ENCODE results near the gene ZCCHC8.
A peak's percentile ranks its signal among the peaks of the same experiment; 100 is the strongest.
"Not testable (repeated sequence)": the region's sequence is repeated elsewhere in the genome, so short reads cannot be mapped to it uniquely, and the experiment has no call there.

The ZCCHC8 gene

GRCh38 chr12:122473543-122474323, 27.0 kb downstream of the ZCCHC8 start:
- Mint-ChIP-seq H3K36me3 (peaks cover 19% of the 10 kb centered on the region), H3K27ac (peak overlapping the region; percentile 58), H3K4me1 (peaks cover 6% of the 10 kb centered on the region), H3K27me3 (no peaks in the 10 kb centered on the region), H3K9me3 (no peaks in the 10 kb centered on the region), H3K4me3 (no peak overlapping the region)
- DNase-seq (ENCODE audit: low spot score in 2 of 2): no peak
- ATAC-seq (ENCODE audit: low read depth): no peak

- H3K27ac Mint-ChIP-seq: no peak overlapping the region
- ATAC-seq (ENCODE audit: low read depth): peak; percentile 70
- H3K4me1 Mint-ChIP-seq: peaks cover 10% of the 10 kb centered on the region
- no peaks in the 10 kb centered on the region for H3K9me3 Mint-ChIP-seq
- H3K27me3 Mint-ChIP-seq: no peaks in the 10 kb centered on the region
- no peak overlapping the region for H3K4me3 Mint-ChIP-seq
- DNase-seq (ENCODE audit: low spot score in 2 of 2): peak in 1 of 2 donors; percentile 52
- peaks cover 14% of the 10 kb centered on the region for H3K36me3 Mint-ChIP-seq
Observed at GRCh38 chr12:122471324-122472226, 29.2 kb downstream of the ZCCHC8 start.

- H3K4me1 Mint-ChIP-seq: peaks cover 10% of the 10 kb centered on the region
- ATAC-seq (ENCODE audit: low read depth); H3K4me3 Mint-ChIP-seq; H3K27me3 Mint-ChIP-seq; H3K36me3 Mint-ChIP-seq; DNase-seq (ENCODE audit: low spot score in 2 of 2); H3K9me3 Mint-ChIP-seq; H3K27ac Mint-ChIP-seq: not testable (repeated sequence)
Observed at GRCh38 chr12:122470576-122470975, 30.2 kb downstream of the ZCCHC8 start.

GRCh38 chr12:122469856-122470255, 30.9 kb downstream of the ZCCHC8 start:
- not testable (repeated sequence) for ATAC-seq (ENCODE audit: low read depth); H3K4me3 Mint-ChIP-seq; H3K36me3 Mint-ChIP-seq; H3K9me3 Mint-ChIP-seq; H3K27ac Mint-ChIP-seq; DNase-seq (ENCODE audit: low spot score in 2 of 2); H3K27me3 Mint-ChIP-seq
- peaks cover 10% of the 10 kb centered on the region for H3K4me1 Mint-ChIP-seq

DNA sequence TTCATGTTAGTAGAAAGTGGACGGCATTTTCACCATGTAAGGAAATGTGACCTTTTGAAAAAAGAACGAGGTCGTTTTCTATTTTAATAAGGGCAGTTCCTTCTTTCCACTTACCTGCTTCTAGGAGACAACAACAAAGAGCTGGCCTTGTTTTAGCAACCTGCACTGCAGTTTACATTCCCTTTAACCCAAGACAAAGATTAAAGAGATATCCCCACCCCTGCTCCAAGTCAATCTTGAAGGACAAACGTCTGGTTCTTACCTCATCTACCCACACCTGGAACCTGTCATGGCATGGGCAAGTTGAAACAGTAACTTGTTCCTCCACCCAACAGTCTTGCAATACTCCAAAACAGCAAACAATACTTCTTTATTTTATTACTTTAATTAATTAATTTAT, 32.7 kb downstream of the ZCCHC8 start:
- H3K36me3 Mint-ChIP-seq: no peaks in the 10 kb centered on the region
- no peak for ATAC-seq (ENCODE audit: low read depth)

GRCh38 chr12:122464317-122465042, 36.3 kb downstream of the ZCCHC8 start:
- H3K27ac Mint-ChIP-seq; DNase-seq (ENCODE audit: low spot score in 2 of 2); H3K36me3 Mint-ChIP-seq; H3K4me3 Mint-ChIP-seq; ATAC-seq (ENCODE audit: low read depth); H3K9me3 Mint-ChIP-seq; H3K27me3 Mint-ChIP-seq; H3K4me1 Mint-ChIP-seq: not testable (repeated sequence)

More for the DNA sequence above, 32.7 kb downstream of the ZCCHC8 start:
- H3K27ac Mint-ChIP-seq: no peak overlapping the region
- no peaks in the 10 kb centered on the region for H3K27me3 Mint-ChIP-seq
- no peak for DNase-seq (ENCODE audit: low spot score in 2 of 2)
- peaks cover 8% of the 10 kb centered on the region for H3K4me1 Mint-ChIP-seq
- no peaks in the 10 kb centered on the region for H3K9me3 Mint-ChIP-seq
- H3K4me3 Mint-ChIP-seq: no peak overlapping the region

GRCh38 chr12:122460641-122461040, 40.1 kb downstream of the ZCCHC8 start:
- H3K27me3 Mint-ChIP-seq: no peaks in the 10 kb centered on the region
- no peaks in the 10 kb centered on the region for H3K36me3 Mint-ChIP-seq
- DNase-seq (ENCODE audit: low spot score in 2 of 2) (no peak), ATAC-seq (ENCODE audit: low read depth) (no peak)
- H3K4me3 Mint-ChIP-seq: no peak overlapping the region
- no peak overlapping the region for H3K27ac Mint-ChIP-seq
- no peaks in the 10 kb centered on the region for H3K9me3 Mint-ChIP-seq
- peaks cover 5% of the 10 kb centered on the region for H3K4me1 Mint-ChIP-seq

GRCh38 chr12:122460061-122460460, 40.7 kb downstream of the ZCCHC8 start:
- no peak for ATAC-seq (ENCODE audit: low read depth)
- H3K27ac Mint-ChIP-seq: no peak overlapping the region
- no peaks in the 10 kb centered on the region for H3K27me3 Mint-ChIP-seq

GRCh38 chr12:122459211-122459610, 41.5 kb downstream of the ZCCHC8 start:
- H3K27me3 Mint-ChIP-seq: no peaks in the 10 kb centered on the region
- H3K4me3 Mint-ChIP-seq: no peak overlapping the region
- no peaks in the 10 kb centered on the region for H3K36me3 Mint-ChIP-seq

More at GRCh38 chr12:122460061-122460460, 40.7 kb downstream of the ZCCHC8 start:
- no peak for DNase-seq (ENCODE audit: low spot score in 2 of 2)
- H3K4me3 Mint-ChIP-seq: no peak overlapping the region
- H3K4me1 Mint-ChIP-seq: peaks cover 5% of the 10 kb centered on the region
- H3K36me3 Mint-ChIP-seq: no peaks in the 10 kb centered on the region
- no peaks in the 10 kb centered on the region for H3K9me3 Mint-ChIP-seq

DNA sequence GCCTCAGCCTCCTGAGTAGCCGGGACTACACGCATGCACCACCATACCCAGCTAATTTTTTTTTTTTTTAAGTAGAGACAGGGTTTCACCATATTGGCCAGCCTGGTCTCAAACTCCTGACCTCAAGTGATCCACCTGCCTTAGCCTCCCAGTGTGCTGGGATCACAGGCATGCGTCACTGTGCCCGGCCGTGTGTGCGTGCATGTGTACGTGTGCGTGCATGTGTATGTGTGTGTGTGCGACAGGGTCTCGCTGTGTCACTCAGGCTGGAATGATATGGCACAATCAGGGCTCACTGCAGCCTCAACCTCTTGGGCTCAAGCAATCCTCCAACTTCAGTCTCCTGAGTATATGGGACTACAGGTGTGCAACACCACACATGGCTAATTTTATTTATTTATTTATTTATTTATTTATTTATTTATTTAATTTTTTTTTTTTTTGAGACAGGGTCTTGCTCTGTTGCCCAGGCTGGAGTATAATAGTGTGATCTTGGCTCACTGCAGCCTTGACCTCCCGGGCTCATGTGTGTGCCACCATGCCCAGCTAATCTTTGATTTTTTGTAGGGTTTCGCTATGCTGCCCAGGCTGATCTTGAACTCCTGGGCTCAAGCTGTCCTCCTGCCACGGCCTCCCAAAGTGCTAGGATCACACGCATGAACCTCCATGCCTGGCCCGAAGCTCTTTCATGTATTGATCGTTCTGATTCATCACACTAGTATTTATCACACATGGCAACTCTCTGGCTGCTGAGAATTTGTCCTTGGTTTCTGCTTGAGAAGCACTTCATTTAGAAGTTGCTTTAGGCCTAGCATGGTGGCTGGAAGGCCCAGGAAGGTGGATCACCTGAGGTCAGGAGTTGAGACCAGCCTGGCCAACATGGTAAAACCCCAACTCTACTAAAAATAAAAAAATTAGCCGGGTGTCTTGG, 42.4 kb downstream of the ZCCHC8 start:
- Mint-ChIP-seq H3K4me1 (peaks cover 9% of the 10 kb centered on the region), H3K36me3 (no peaks in the 10 kb centered on the region), H3K4me3 (no peak overlapping the region), H3K27me3 (no peaks in the 10 kb centered on the region), H3K27ac (no peak overlapping the region), H3K9me3 (no peaks in the 10 kb centered on the region)
- DNase-seq (ENCODE audit: low spot score in 2 of 2): no peak
- ATAC-seq (ENCODE audit: low read depth): no peak

More at GRCh38 chr12:122459211-122459610, 41.5 kb downstream of the ZCCHC8 start:
- no peak overlapping the region for H3K27ac Mint-ChIP-seq
- DNase-seq (ENCODE audit: low spot score in 2 of 2) (no peak), ATAC-seq (ENCODE audit: low read depth) (no peak)
- H3K9me3 Mint-ChIP-seq: no peaks in the 10 kb centered on the region
- peaks cover 5% of the 10 kb centered on the region for H3K4me1 Mint-ChIP-seq

DNA sequence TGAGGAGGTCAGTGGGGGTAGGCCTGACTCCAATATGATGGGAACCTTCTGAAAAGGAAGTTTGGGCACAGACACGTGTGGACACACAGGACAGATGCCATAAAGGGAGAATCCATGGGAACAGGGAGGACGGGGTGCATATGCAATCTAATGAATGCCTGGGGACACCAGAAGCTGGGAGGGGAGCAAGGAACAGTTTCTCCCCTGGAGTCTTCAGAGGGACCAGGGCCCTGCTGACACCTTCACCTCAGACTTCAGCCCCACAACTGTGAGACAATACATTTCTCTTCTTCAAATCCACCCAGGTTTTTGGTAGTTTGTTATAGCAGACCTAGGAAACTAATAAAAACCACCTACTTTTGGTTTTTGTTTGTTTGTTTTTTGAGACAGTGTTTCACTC, 43.1 kb downstream of the ZCCHC8 start:
- Mint-ChIP-seq H3K27me3 (no peaks in the 10 kb centered on the region), H3K4me3 (no peak overlapping the region), H3K36me3 (no peaks in the 10 kb centered on the region), H3K4me1 (peaks cover 16% of the 10 kb centered on the region), H3K9me3 (no peaks in the 10 kb centered on the region), H3K27ac (no peak overlapping the region)
- ATAC-seq (ENCODE audit: low read depth) (no peak), DNase-seq (ENCODE audit: low spot score in 2 of 2) (no peak)

GRCh38 chr12:122454739-122455138, 46.0 kb downstream of the ZCCHC8 start:
- H3K9me3 Mint-ChIP-seq: no peaks in the 10 kb centered on the region
- H3K4me3 Mint-ChIP-seq: no peak overlapping the region
- no peaks in the 10 kb centered on the region for H3K36me3 Mint-ChIP-seq

DNA sequence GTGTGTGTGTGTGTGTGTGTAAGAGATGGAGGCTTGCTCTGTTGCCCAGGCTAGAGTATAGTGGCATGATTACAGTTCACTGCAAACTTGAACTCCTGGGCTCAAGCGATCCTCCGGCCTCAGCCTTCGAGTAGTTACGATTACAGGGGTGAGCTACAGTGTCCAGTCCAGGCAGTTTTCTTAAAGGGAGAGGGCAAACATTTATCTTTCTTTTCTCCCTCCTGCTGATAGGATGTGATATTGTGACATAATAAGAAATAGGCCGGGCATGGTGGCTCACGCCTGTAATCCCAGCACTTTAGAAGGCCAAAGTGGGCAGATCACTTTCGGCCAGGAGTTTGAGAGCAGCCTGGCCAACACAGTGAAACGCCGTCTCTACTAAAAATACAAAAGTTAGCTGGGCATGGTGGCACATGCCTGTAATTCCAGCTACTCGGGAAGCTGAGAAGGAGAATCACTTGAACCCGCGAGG, 46.4 kb downstream of the ZCCHC8 start:
- no peak for ATAC-seq (ENCODE audit: low read depth)
- no peak overlapping the region for H3K4me3 Mint-ChIP-seq
- H3K27ac Mint-ChIP-seq: no peak overlapping the region
- no peaks in the 10 kb centered on the region for H3K36me3 Mint-ChIP-seq
- H3K4me1 Mint-ChIP-seq: peaks cover 16% of the 10 kb centered on the region
- no peak for DNase-seq (ENCODE audit: low spot score in 2 of 2)
- no peaks in the 10 kb centered on the region for H3K9me3 Mint-ChIP-seq
- H3K27me3 Mint-ChIP-seq: no peaks in the 10 kb centered on the region

More at GRCh38 chr12:122454739-122455138, 46.0 kb downstream of the ZCCHC8 start:
- ATAC-seq (ENCODE audit: low read depth): no peak
- Mint-ChIP-seq H3K27ac (no peak overlapping the region), H3K4me1 (peaks cover 16% of the 10 kb centered on the region), H3K27me3 (no peaks in the 10 kb centered on the region)
- DNase-seq (ENCODE audit: low spot score in 2 of 2): no peak

All from memory B cell (primary cell).